ENCODE measurements around the gene SLC35B2. TPM values are rescaled to one million over a fixed set of nuclear protein-coding genes. Genes with fewer than 3 reads are reported as not detected.

SLC35B2 gene
- total RNA-seq, 2 donors from 2014 or later = 42.7 to 52.2 TPM

GRCh38 chr6:44261581-44261980, 4.3 kb upstream of the SLC35B2 start:
- Histone ChIP-seq H3K36me3 (peaks cover 8% of the 10 kb centered on the region), H3K27ac (no peak overlapping the region), H3K9me3 (no peaks in the 10 kb centered on the region), H3K4me1 (peaks cover 13% of the 10 kb centered on the region), H3K4me3 (no peak overlapping the region), H3K27me3 (no peaks in the 10 kb centered on the region), H3K9ac (ENCODE audit: low read depth in 2 of 2, low read length in 2 of 2) (no peak overlapping the region)
- no peak for TF ChIP-seq CTCF (IDR thresholded peaks at IDR 0.05)
- DNase-seq = no peak
- intact Hi-C loops (cut with DNase I) = no loop called here

- Histone ChIP-seq H3K4me1 (peaks cover 18% of the 10 kb centered on the region), H3K27ac (no peak overlapping the region)
- intact Hi-C loops (cut with DNase I) = no loop called here
Measured at GRCh38 chr6:44260451-44261297, 3.3 kb upstream of the SLC35B2 start.

GRCh38 chr6:44260011-44260410, 2.7 kb upstream of the SLC35B2 start:
- peaks cover 18% of the 10 kb centered on the region for H3K4me1 ChIP-seq
- H3K9me3 ChIP-seq = no peaks in the 10 kb centered on the region
- no peaks in the 10 kb centered on the region for H3K27me3 ChIP-seq
- intact Hi-C loops (cut with DNase I) = no loop called here
- DNase-seq = no peak
- H3K9ac ChIP-seq (ENCODE audit: low read depth in 2 of 2, low read length in 2 of 2) = no peak overlapping the region
- no peak for TF ChIP-seq CTCF (IDR thresholded peaks at IDR 0.05)
- H3K27ac ChIP-seq = no peak overlapping the region
- H3K36me3 ChIP-seq = peaks cover 8% of the 10 kb centered on the region
- no peak overlapping the region for H3K4me3 ChIP-seq

More at GRCh38 chr6:44260451-44261297, 3.3 kb upstream of the SLC35B2 start:
- H3K36me3 ChIP-seq = peaks cover 8% of the 10 kb centered on the region
- no peaks in the 10 kb centered on the region for H3K9me3 ChIP-seq
- no peak for DNase-seq
- no peak overlapping the region for H3K4me3 ChIP-seq
- TF ChIP-seq CTCF (IDR thresholded peaks at IDR 0.05) = no peak
- H3K9ac ChIP-seq (ENCODE audit: low read depth in 2 of 2, low read length in 2 of 2) = no peak overlapping the region
- no peaks in the 10 kb centered on the region for H3K27me3 ChIP-seq

- DNase-seq = no peak
- H3K27ac ChIP-seq = no peak overlapping the region
- no peak for TF ChIP-seq CTCF (IDR thresholded peaks at IDR 0.05)
- H3K27me3 ChIP-seq = no peaks in the 10 kb centered on the region
- peaks cover 18% of the 10 kb centered on the region for H3K4me1 ChIP-seq
- intact Hi-C loops (cut with DNase I) = no loop called here
- H3K9ac ChIP-seq (ENCODE audit: low read depth in 2 of 2, low read length in 2 of 2) = no peak overlapping the region
- H3K9me3 ChIP-seq = no peaks in the 10 kb centered on the region
- H3K36me3 ChIP-seq = peaks cover 17% of the 10 kb centered on the region
- no peak overlapping the region for H3K4me3 ChIP-seq
Measured at GRCh38 chr6:44258921-44259320, 1.6 kb upstream of the SLC35B2 start.

- peaks cover 18% of the 10 kb centered on the region for H3K4me1 ChIP-seq
- intact Hi-C loops (cut with DNase I) = no loop called here
Measured at GRCh38 chr6:44258325-44258863, 1.1 kb upstream of the SLC35B2 start.

More at GRCh38 chr6:44258325-44258863, 1.1 kb upstream of the SLC35B2 start:
- no peak for DNase-seq
- TF ChIP-seq CTCF (IDR thresholded peaks at IDR 0.05) = no peak
- Histone ChIP-seq H3K9me3 (no peaks in the 10 kb centered on the region), H3K36me3 (peaks cover 17% of the 10 kb centered on the region), H3K9ac (ENCODE audit: low read depth in 2 of 2, low read length in 2 of 2) (peak overlapping the region in 1 of 2 donors; percentile 70), H3K4me3 (no peak overlapping the region), H3K27ac (no peak overlapping the region), H3K27me3 (no peaks in the 10 kb centered on the region)

All from colonic mucosa (tissue), 4 donors.